Stimulated activated CD4-positive, alpha-beta T cell treated with anti-CD3 and anti-CD28 coated beads, TNF-alpha, amount 100 ng/mL, for 24 hours (primary cell): ENCODE data around the gene SYNGR1.
"Not testable (repeated sequence)": the region's sequence is repeated elsewhere in the genome, so short reads cannot be mapped to it uniquely, and the experiment has no call there.

Source experiments
- DNase-seq, 3 experiments: peaks; one replicate each; pipeline ENCODE4 v3.0.0-alpha.2; 2020; ENCODE audit warnings: low read depth in 3 of 3

The SYNGR1 gene

GRCh38 chr22:39351689-39352214 lies 2.0 kb downstream of the SYNGR1 start:
- no peak for DNase-seq

GRCh38 chr22:39352306-39352891 lies 2.6 kb downstream of the SYNGR1 start:
- no peak for DNase-seq

DNA sequence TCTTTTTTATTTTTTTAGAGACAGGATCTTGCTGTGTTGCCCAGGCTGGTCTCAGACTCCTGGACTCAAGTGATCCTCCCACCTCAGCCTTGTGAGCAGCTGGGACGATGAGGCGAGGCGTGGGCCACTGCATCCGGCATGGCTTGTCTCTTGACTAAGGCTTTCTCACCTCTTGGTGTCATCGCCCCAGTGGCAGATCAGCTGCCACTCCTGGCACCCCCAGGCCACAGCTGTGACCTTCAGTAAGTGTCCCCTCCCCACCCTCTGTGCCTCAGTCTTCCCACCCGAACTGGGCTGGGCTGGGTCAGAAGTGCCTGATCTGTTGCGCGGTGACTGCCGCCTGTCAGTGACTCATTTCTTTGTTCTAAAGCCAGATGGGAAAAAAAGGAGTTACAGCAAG lies 3.6 kb downstream of the SYNGR1 start:
- no peak for DNase-seq

DNA sequence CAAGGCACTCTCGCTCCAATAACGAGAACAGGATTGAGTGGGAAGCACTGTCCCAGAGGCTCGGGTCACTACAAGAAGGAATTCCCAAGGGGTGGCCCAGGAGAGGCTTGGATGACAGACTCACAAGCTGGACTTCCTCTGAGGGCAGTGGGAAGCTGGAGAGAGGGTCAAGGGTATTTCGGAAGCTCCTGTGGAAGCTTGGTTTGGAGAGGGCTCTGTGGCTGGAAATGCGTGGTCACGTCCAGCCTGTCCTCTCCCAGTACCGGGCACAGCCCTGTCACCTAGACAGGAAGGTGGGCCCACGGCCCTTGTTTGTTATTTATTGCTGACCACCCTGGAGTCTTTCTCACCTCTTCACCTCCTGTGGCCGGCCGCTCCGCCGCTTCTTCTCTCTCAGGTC lies 5.3 kb downstream of the SYNGR1 start:
- no peak for DNase-seq

GRCh38 chr22:39355805-39356204 lies 6.0 kb downstream of the SYNGR1 start:
- DNase-seq = not testable (repeated sequence)

GRCh38 chr22:39356464-39356863 lies 6.7 kb downstream of the SYNGR1 start:
- no peak for DNase-seq

- not testable (repeated sequence) for DNase-seq
These were observed 7.6 kb downstream of the SYNGR1 start for GRCh38 chr22:39357110-39358108.

DNA sequence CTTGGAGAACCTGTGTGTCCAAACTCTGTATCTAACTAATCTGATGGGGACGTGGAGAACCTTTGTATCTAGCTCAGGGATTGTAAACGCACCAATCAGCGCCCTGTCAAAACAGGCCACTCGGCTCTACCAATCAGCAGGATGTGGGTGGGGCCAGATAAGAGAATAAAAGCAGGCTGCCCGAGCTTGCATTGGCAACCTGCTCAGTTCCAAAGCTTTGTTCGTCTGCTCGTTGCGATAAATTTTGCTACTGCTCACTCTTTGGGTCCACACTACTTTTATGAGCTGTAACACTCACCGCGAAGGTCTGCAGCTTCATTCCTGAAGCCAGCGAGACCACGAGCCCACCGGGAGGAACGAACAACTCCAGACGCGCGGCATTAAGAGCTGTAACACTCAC lies 8.4 kb downstream of the SYNGR1 start:
- DNase-seq = not testable (repeated sequence)

- no peak for DNase-seq
These were observed 9.9 kb downstream of the SYNGR1 start for GRCh38 chr22:39359659-39360195.

DNA sequence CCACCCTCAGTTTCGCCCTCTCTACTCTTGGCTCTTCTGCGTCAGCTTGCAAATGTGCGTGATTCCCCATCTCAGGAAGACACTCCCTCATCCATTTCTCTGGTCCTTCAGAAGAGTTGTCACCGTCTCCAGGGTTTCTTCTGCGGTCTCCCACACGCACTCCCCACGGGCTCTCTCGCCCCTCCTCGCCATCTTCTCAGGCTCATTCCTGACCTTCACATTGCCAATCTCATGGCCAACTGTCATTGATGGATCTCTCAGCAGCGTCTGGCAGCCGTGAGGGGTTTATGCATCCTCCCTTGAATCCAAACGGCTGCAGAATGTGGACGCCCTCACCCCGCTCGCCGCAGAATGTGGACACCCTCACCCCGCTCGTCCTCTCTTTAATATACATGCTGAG lies 10.5 kb downstream of the SYNGR1 start:
- no peak for DNase-seq

- DNase-seq = no peak
These were observed 11.1 kb downstream of the SYNGR1 start for GRCh38 chr22:39360674-39361413.

GRCh38 chr22:39361496-39361895 lies 11.7 kb downstream of the SYNGR1 start:
- DNase-seq = no peak

GRCh38 chr22:39362271-39362670 lies 12.5 kb downstream of the SYNGR1 start:
- no peak for DNase-seq

DNA sequence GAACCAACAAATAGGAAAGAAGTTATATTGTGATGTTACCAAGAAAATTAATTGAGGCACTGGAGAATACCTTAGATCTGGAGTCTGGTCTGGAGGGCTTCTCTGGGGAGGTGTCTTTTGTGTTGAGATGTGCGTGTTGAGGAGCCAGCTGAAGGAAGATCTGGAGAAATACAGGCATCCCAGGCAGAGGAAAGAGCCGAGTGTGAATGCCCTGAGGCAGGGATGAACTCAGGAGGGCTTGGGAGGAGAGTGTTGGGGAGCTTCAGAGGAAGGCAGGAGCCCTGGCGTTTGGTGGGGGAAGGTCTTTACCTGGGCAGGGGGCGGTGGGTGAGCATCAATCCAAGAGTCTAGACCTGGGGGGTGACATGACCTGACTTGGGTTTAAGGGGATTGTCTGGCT lies 13.1 kb downstream of the SYNGR1 start:
- no peak for DNase-seq

GRCh38 chr22:39363751-39364515 lies 14.1 kb downstream of the SYNGR1 start:
- DNase-seq = no peak

DNA sequence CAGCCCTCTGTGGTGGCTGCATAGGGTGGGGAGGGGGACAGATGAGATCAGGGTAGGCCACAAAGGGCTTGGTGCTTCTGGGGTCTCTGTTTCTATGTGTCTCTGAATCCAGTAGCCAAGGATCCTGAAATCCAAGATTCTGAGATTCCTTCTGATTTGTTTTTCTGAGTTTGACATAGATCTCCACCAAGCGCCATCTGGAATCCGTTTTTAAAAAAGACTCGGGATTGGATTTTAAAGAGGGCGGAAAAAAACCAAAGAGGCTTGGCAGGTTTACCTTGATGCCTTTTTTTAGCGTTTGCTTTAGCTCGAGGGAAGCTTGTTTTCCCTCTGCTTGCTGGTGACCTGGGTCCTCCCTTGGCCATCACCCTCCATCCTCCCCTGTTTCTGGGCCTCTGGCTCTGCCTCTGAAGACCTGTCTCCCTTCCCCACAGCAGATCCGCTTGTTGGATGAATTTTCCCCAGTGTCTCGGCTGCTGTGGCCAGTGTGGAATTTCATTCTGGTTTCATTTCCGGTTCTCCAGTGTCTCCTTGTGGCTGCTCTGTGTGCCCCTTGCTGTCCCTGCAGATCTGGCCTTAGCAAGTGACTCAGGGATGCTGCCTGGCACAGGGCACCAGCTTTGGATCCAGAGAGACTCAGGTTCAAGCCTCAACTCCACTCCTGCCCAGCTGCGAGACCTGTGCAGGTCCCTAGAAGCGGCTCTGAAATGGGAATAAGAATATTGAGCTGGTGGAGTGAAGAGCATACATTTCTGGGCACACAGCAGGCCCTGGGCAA lies 15.1 kb downstream of the SYNGR1 start:
- DNase-seq = no peak

DNA sequence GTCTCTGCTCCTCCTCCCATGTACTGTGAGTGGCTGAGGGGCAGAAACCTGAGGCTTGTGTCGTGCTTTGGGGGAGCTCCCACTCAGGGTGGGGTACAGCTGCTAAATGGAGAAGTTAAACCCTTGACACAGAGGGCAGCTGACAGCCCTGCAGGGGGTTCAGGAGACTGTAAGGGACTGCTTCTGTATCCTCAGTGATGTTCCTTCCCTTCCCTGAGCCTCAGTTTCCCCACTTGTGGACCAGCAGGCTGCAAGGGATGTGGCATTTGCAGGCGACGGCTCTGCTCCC lies 15.6 kb downstream of the SYNGR1 start:
- DNase-seq = no peak

- no peak for DNase-seq
These were observed 17.2 kb downstream of the SYNGR1 start for GRCh38 chr22:39367035-39367434.

DNA sequence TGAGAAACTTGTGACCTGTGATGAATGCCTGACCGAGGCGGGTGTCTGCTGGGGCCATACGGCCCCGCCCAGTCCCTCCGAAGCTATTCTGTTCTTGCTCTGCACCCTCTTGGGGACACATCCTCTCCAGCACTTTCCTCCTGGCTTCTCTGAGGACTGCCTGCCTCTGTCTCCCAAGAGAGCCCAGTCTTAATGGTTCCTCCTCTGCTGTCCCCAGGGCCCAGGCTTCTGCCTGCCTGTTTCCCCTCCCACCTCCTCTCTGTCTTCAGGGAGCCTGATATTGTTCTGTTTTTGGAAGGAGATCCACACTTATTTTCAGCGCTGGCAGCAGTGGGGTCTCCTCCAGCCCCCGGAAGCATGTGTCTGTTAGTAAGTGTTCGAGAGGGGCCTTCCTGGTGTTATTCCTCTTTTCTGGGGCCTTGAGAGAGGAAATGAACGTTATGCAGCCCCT lies 18.7 kb downstream of the SYNGR1 start:
- DNase-seq = no peak

- DNase-seq = no peak
These were observed 19.4 kb downstream of the SYNGR1 start for GRCh38 chr22:39369186-39369585.
